Measurements from ENCODE around the gene TOMM6. TPM values are rescaled to one million over a fixed set of nuclear protein-coding genes. Genes with fewer than 3 reads are reported as not detected.

Gene TOMM6
- total RNA-seq, 1 donor = 131 TPM

DNA sequence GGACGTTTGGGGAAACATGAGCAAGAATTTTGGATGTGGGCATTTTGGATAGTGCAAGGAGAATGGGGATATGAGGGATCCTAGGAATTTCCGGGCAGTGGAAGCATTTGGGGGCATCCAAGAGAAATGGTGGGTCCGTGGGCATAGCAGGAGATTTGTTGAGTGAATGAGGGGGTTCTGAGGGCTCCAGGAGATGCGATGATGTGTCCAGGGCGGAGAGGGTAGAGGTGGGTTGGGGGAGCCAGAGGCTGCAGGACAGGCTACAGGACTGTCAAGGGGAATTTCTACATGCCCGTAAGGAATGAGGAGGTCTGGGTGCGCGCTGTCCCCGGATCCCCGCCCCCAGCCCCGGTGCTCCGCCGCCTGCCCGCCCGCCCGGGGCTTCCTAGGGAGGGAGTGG lies 8.2 kb upstream of the TOMM6 start:
- H3K4me3 ChIP-seq (ENCODE audit: low read depth, low read length) = peak overlapping the region; percentile 79
- no peak for DNase-seq (ENCODE audit: low read depth)
- TF ChIP-seq, protein P1, sequence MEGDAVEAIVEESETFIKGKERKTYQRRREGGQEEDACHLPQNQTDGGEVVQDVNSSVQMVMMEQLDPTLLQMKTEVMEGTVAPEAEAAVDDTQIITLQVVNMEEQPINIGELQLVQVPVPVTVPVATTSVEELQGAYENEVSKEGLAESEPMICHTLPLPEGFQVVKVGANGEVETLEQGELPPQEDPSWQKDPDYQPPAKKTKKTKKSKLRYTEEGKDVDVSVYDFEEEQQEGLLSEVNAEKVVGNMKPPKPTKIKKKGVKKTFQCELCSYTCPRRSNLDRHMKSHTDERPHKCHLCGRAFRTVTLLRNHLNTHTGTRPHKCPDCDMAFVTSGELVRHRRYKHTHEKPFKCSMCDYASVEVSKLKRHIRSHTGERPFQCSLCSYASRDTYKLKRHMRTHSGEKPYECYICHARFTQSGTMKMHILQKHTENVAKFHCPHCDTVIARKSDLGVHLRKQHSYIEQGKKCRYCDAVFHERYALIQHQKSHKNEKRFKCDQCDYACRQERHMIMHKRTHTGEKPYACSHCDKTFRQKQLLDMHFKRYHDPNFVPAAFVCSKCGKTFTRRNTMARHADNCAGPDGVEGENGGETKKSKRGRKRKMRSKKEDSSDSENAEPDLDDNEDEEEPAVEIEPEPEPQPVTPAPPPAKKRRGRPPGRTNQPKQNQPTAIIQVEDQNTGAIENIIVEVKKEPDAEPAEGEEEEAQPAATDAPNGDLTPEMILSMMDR (IDR thresholded peaks at IDR 0.05; ENCODE audit: insufficient read depth, low read length) = no peak

DNA sequence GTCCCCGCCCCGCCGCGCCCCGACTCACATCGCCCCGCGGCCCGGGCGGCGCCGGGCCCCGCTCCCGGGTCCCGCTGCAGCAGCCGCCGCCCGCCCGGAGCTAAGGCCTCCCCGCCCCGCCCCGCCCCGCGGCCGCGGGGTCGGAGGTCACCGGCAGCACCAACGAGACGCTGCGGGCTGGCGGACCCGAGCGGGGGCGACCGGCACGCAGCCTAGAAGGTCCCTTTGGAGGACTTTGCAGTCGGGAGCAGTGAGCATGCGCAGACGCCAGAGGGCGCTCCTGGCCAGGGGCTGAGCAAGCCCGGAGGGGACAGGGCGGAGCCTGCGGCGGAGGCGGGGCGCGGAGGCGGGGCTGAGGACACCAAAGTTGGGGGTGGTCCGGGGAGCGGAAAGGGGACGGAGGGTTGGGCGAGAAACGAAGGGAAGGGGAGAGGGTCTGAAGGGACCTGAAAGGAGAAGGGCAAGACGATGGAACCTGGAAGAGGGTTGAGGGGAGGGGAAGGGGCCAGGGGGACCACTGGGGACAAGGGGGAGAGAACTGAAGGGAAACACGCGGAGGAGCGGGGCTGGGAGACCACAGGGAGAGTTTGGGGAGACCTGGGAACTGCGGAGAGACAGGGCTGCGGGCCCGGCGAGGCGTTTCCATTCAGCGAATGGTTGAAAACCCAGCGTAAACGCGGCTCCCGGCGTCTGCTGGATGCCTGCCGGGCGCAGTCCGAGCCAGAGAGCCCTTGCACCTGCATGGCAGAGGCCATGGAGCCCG lies 7.5 kb upstream of the TOMM6 start, which contains the start of gene FRS3:
FRS3 (minus strand) TSS at position 113 of the 763 bp plus-strand sequence. CDS start 2,913 bp downstream, outside the sequence.
- H3K4me3 ChIP-seq (ENCODE audit: low read depth, low read length) = peak within 1 kb of the TSS; percentile 79
- DNase-seq (ENCODE audit: low read depth) = peak; percentile 94
- TF ChIP-seq, protein P1 (IDR thresholded peaks at IDR 0.05; ENCODE audit: insufficient read depth, low read length) = peak; percentile 94

DNA sequence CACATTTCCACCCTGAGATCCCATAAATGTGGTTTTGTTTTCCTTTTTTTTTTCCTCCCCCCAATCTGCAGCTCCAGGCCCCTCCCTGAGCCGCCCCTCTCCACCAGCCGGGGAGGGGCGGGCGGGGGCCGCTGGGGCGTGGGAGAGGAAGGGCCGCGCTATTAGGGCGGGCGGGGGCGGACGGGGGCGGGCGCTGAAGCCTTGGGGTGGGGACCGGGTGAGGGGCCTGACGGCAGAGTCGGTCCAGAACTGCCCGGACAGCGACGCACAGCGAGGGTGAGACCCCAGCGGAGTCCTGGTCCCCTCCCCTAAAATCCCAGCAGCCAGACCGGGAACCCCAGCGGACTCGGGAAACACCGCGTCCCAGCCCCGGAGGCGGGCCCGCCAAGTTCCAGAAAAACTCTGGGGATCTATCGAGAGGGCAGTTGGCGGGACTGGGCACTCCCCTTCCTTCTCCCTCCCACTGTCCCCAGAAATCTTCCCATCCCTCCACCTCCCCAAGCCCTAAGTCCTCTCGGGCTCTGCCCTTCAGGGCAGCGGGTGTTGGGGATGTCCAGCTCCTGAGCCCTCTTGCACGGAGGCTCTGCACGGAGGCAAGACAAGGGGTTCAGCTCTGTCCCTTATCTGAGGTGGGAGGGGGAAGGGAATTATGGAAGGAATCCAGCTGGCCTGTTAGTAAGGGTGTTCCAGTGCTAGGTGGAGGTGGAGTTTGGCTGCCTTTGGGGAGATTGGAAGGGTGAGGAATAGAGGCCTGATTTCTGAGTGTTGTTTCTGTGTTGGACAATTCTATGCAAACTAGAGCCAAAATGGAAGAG lies 6.7 kb upstream of the TOMM6 start, which contains the start of gene PRICKLE4:
PRICKLE4 (plus strand) TSS at position 232 of the 815 bp plus-strand sequence. CDS start 2,692 bp downstream, outside the sequence.
- peak; percentile 43 for DNase-seq (ENCODE audit: low read depth)
- peak within 1 kb of the TSS; percentile 79 for H3K4me3 ChIP-seq (ENCODE audit: low read depth, low read length)
- TF ChIP-seq, protein P1 (IDR thresholded peaks at IDR 0.05; ENCODE audit: insufficient read depth, low read length) = no peak

DNA sequence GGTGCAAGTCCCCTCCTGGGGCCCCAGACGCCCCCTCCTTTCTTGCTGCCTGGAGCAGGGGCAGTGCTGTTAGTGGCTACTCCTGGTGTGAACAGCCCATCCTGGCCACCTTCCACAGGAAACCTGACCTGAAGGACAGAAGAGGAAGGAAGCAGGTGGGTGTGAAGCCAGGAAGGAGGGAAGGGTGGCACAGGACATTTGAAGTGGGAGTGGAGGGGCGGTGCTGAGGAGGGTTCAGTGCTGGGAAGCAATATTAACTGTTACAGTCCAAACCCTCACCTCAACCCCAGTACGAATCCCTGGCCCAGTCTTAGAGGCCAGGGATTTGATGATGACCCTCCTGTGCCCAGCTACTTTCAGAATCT lies 6.1 kb upstream of the TOMM6 start:
- no peak overlapping the region for H3K4me3 ChIP-seq (ENCODE audit: low read depth, low read length)
- TF ChIP-seq, protein P1 (IDR thresholded peaks at IDR 0.05; ENCODE audit: insufficient read depth, low read length) = no peak
- DNase-seq (ENCODE audit: low read depth) = no peak

DNA sequence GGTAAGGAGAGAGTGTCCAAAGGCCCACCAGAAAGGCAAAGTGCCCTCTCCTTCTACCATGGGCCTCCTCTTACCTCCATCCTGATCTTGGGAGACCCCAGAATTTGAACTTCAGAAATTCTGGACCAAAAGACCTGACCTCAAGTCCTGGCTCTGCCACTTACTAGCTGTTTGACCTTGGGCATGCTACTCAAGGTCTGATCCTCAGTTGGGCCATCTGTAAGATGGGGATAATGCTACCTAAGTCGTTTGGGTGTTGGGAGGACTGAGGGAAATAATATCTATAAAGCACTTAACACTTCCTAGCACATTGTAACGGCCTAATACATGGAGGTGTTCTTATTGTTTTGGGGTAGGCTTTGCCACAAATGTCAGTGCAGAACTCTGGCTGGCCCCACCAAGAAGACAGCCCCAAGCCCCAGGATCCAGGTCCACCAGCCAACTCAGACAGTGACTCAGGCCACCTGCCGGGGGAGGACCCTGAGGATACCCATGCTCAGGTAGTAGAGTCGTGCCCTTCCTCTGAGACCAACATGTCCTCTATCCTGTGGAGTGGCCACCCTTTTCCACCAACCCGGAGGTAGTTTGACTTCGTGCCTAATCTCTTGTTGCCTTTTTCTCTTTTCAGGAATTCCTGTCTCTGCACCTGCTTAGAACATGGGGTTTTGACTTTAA lies 4.3 kb upstream of the TOMM6 start:
- no peak overlapping the region for H3K4me3 ChIP-seq (ENCODE audit: low read depth, low read length)
- TF ChIP-seq, protein P1 (IDR thresholded peaks at IDR 0.05; ENCODE audit: insufficient read depth, low read length) = no peak
- DNase-seq (ENCODE audit: low read depth) = no peak

DNA sequence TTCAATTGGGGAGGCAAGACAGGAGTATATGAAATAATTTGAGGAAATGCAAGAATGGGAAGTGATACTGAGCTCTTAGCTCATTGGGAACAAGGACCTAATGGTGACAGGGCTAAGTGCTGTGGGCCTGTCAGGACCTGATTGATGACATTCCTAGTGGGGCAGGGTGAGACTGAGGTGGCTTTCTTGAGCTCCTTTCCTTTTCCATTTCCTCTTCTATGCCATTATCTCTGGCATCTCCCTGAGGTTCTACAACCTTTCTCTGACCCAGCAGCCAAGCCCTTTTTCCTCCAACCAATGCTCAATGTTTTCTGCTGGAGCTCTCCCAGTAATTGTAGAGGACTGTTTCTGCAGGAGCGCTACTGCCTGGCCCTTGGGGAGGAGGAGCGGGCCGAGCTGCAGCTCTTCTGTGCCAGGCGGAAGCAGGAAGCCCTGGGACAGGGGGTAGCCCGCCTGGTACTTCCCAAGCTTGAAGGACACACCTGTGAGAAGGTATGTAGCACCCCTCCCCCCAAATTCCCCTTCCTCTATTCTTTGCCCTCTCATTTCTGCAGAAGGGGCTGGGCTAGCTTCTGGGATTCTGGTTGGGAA lies 2.8 kb upstream of the TOMM6 start:
- no peak for DNase-seq (ENCODE audit: low read depth)
- TF ChIP-seq, protein P1 (IDR thresholded peaks at IDR 0.05; ENCODE audit: insufficient read depth, low read length) = no peak
- H3K4me3 ChIP-seq (ENCODE audit: low read depth, low read length) = no peak overlapping the region

Measured in fibroblast of the aortic adventitia (primary cell).